ENCODE data around the gene DUSP2.

DNA sequence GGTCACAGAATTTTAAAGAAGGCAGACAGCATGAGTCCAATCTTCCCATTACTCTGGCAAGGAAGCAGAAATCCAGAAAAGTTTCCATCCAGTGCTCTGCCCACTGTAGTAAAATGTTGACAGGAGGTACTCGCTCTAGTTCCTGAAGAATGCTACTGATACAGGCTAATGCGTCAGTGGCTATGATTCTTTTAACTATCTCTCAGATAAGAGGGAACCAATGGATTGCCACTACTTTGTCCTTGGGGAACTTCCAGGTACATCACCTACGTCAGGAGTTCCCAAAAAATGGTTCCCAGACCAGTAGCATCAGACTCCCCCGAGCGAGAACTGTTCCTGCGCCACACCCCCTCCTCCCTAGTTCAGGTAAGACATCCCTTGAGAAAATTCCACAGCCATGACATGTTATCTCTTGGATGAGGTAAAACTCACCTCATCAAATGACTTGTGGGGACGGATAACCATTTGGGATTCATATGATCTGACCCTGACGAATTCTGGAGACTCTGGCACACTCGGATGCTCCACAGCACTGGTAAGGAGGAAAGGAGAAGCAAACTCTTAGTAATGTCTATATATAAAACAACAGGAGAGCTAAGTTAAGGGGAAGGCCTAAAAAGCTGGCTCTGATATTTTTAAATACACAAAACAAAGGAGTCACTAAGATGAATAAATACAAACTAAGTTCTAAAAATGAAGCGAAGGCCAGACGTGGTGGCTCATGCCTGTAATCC, 46.9 kb upstream of the DUSP2 start:
- TF ChIP-seq TEAD4 (IDR thresholded peaks at IDR 0.05): no peak
- no peak for TF ChIP-seq EP300 (IDR thresholded peaks at IDR 0.05; ENCODE audit: borderline replicate concordance)
- no peak for TF ChIP-seq TCF12 (IDR thresholded peaks at IDR 0.05; ENCODE audit: low read depth)
- no peak for TF ChIP-seq CEBPB (IDR thresholded peaks at IDR 0.05)
- TF ChIP-seq TAF1 (IDR thresholded peaks at IDR 0.05; ENCODE audit: low read depth): no peak
- TF ChIP-seq YY1 (IDR thresholded peaks at IDR 0.05; ENCODE audit: low read depth): no peak
- TF ChIP-seq RAD21 (IDR thresholded peaks at IDR 0.05; ENCODE audit: low read depth): no peak
- TF ChIP-seq CREB1 (IDR thresholded peaks at IDR 0.05; ENCODE audit: low read depth): no peak
- TF ChIP-seq, protein P1, sequence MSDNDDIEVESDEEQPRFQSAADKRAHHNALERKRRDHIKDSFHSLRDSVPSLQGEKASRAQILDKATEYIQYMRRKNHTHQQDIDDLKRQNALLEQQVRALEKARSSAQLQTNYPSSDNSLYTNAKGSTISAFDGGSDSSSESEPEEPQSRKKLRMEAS (IDR thresholded peaks at IDR 0.05): no peak
- no peak for TF ChIP-seq EGR1 (IDR thresholded peaks at IDR 0.05)
